ENCODE data around the gene MAFG. TPM values are rescaled to one million over a fixed set of nuclear protein-coding genes. Genes with fewer than 3 reads are reported as not detected.

MAFG gene
- total and polyA plus RNA-seq, 2 of the 13 experiments (the other 11 are each of a cell fraction or from before 2014, with no cell fraction given) = 14.5 to 20.0 TPM

GRCh38 chr17:81871387-81872230 lies 55.9 kb downstream of the MAFG start (continued):
- TF ChIP-seq ZBTB34 (CRISPR knock-in tag; IDR thresholded peaks at IDR 0.05) = 0 out of 2 replicates have a peak, but pooled peaks have one; percentile 42
- no peak for TF ChIP-seq RORA (CRISPR knock-in tag; IDR thresholded peaks at IDR 0.05)
- peak; percentile 96; the same call in 1 of the 2 replicates for TF ChIP-seq ZHX1 (CRISPR knock-in tag; IDR thresholded peaks at IDR 0.05; ENCODE audit: low read depth)
- TF ChIP-seq PRMT3 (CRISPR knock-in tag; IDR thresholded peaks at IDR 0.05; ENCODE audit: borderline replicate concordance, low read depth) = no peak; the same call in 1 of the 2 replicates
- TF ChIP-seq ZNF558 (CRISPR knock-in tag; IDR thresholded peaks at IDR 0.05; ENCODE audit: borderline replicate concordance) = peak; percentile 95; the same call in 1 of the 2 replicates
- TF ChIP-seq ZSCAN20 (CRISPR knock-in tag; IDR thresholded peaks at IDR 0.05; ENCODE audit: borderline replicate concordance) = peak; percentile 89
- peak; percentile 90 for TF ChIP-seq ZNF18 (CRISPR knock-in tag; IDR thresholded peaks at IDR 0.05; ENCODE audit: insufficient replicate concordance)
- TF ChIP-seq STAG1 (CRISPR knock-in tag; IDR thresholded peaks at IDR 0.05) = no peak
- peak; percentile 99 for TF ChIP-seq ZMAT3 (CRISPR knock-in tag; conservative IDR thresholded peaks at IDR 0.05)
- TF ChIP-seq ATF6 (CRISPR knock-in tag; conservative IDR thresholded peaks at IDR 0.05) = no peak; the same call in 1 of the 2 replicates
- peak; percentile 63 for TF ChIP-seq ZNF263 (CRISPR knock-in tag; IDR thresholded peaks at IDR 0.05)
- peak; percentile 9; the same call in 1 of the 2 replicates for TF ChIP-seq SSRP1 (CRISPR knock-in tag; IDR thresholded peaks at IDR 0.05)
- peak; percentile 87 for TF ChIP-seq ZNF576 (CRISPR knock-in tag; IDR thresholded peaks at IDR 0.05)
- TF ChIP-seq KLF9 (CRISPR knock-in tag; IDR thresholded peaks at IDR 0.05; ENCODE audit: low read depth) = peak; percentile 81; the same call in 1 of the 2 replicates
- peak; percentile 31; the same call in 1 of the 2 replicates for TF ChIP-seq KDM5A (IDR thresholded peaks at IDR 0.05; ENCODE audit: borderline replicate concordance, low read length)
- TF ChIP-seq ZNF224 (CRISPR knock-in tag; IDR thresholded peaks at IDR 0.05) = peak; percentile 86; the same call in 1 of the 2 replicates
- TF ChIP-seq KDM6A (CRISPR knock-in tag; IDR thresholded peaks at IDR 0.05; ENCODE audit: low read depth) = 0 out of 2 replicates have a peak, but pooled peaks have one; percentile 8
- TF ChIP-seq TGIF2 (CRISPR knock-in tag; IDR thresholded peaks at IDR 0.05) = peak; percentile 92
- peak; percentile 82 for TF ChIP-seq ETV6 (CRISPR knock-in tag; conservative IDR thresholded peaks at IDR 0.05)
- peak; percentile 85 for TF ChIP-seq RBM39 (IDR thresholded peaks at IDR 0.05; ENCODE audit: low read depth, low read length, poor library complexity, severe bottlenecking)

All from HepG2 (cell line).